Neural crest cell (in vitro differentiated cells): ENCODE data around the gene TYMP. TPM values are rescaled to one million over a fixed set of nuclear protein-coding genes. Genes with fewer than 3 reads are reported as not detected.
A peak's percentile ranks its signal among the peaks of the same experiment; 100 is the strongest.
"Not testable (repeated sequence)": the region's sequence is repeated elsewhere in the genome, so short reads cannot be mapped to it uniquely, and the experiment has no call there.

Source experiments
- DNase-seq: peaks from one replicate; pipeline ENCODE4 v3.0.0; 2021; ENCODE audit warnings: low read depth, mixed read lengths, low spot score
- H3K27ac Mint-ChIP-seq: one replicate; pipeline ENCODE4 v1.8.0; 2021; ENCODE audit warnings: mild to moderate bottlenecking, mixed read lengths; ENCODE audit not compliant: unreplicated experiment
- H3K27me3 Mint-ChIP-seq: 2 replicates; pipeline ENCODE4 v1.8.0; 2021; ENCODE audit warnings: low read depth, mild to moderate bottlenecking, mixed read lengths
- H3K36me3 Mint-ChIP-seq: 2 replicates; pipeline ENCODE4 v1.8.0; 2021; ENCODE audit warnings: low read depth, mild to moderate bottlenecking, mixed read lengths
- H3K4me1 Mint-ChIP-seq: 2 replicates; pipeline ENCODE4 v1.8.0; 2021; ENCODE audit warnings: mixed read lengths
- H3K4me3 Mint-ChIP-seq: one replicate; pipeline ENCODE4 v1.8.0; 2021; ENCODE audit warnings: mild to moderate bottlenecking, mixed read lengths
- H3K9me3 Mint-ChIP-seq: 2 replicates; pipeline ENCODE4 v1.8.0; 2021; ENCODE audit warnings: mixed read lengths
- total RNA-seq: library from RNA; stranded (reverse); gene quantifications from 2 replicates; pipeline ENCODE4 v1.2.1, GENCODE V29; 2021
- TF ChIP-seq, protein P1 (sequence below): fragments of 200-600 bp; sonication (generic); conservative IDR thresholded peaks from 2 replicates; pipeline ENCODE4 v1.5.0; 2021; ENCODE audit warnings: antibody characterized with exemption, mild to moderate bottlenecking

TYMP gene
- total RNA-seq, 1 donor from 2014 or later = 0.86 TPM

DNA sequence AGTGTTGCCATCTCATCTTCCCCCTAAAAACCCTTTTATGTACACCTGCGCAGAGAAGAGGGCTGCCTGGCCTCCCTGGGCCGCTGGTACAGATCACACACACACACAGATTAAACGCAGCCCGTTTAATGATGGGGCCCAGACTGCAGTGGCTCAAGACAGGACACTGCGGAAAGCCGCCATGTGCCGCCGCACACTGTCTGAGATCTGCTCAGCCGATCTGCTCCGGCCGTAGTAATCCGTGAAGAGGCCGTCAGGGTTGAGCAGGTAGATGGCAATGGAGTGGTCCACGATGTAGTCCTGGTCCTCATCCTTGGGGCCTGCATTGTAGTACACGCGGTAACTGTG lies 6.4 kb downstream of the TYMP start:
- no peak for DNase-seq
- H3K27ac Mint-ChIP-seq = no peak overlapping the region
- TF ChIP-seq, protein P1, sequence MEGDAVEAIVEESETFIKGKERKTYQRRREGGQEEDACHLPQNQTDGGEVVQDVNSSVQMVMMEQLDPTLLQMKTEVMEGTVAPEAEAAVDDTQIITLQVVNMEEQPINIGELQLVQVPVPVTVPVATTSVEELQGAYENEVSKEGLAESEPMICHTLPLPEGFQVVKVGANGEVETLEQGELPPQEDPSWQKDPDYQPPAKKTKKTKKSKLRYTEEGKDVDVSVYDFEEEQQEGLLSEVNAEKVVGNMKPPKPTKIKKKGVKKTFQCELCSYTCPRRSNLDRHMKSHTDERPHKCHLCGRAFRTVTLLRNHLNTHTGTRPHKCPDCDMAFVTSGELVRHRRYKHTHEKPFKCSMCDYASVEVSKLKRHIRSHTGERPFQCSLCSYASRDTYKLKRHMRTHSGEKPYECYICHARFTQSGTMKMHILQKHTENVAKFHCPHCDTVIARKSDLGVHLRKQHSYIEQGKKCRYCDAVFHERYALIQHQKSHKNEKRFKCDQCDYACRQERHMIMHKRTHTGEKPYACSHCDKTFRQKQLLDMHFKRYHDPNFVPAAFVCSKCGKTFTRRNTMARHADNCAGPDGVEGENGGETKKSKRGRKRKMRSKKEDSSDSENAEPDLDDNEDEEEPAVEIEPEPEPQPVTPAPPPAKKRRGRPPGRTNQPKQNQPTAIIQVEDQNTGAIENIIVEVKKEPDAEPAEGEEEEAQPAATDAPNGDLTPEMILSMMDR = no peak
- H3K36me3 Mint-ChIP-seq = peaks cover 6% of the 10 kb centered on the region
- no peaks in the 10 kb centered on the region for H3K9me3 Mint-ChIP-seq
- H3K4me3 Mint-ChIP-seq = peak overlapping the region; percentile 72
- peaks cover 24% of the 10 kb centered on the region for H3K27me3 Mint-ChIP-seq
- peaks cover 17% of the 10 kb centered on the region for H3K4me1 Mint-ChIP-seq

DNA sequence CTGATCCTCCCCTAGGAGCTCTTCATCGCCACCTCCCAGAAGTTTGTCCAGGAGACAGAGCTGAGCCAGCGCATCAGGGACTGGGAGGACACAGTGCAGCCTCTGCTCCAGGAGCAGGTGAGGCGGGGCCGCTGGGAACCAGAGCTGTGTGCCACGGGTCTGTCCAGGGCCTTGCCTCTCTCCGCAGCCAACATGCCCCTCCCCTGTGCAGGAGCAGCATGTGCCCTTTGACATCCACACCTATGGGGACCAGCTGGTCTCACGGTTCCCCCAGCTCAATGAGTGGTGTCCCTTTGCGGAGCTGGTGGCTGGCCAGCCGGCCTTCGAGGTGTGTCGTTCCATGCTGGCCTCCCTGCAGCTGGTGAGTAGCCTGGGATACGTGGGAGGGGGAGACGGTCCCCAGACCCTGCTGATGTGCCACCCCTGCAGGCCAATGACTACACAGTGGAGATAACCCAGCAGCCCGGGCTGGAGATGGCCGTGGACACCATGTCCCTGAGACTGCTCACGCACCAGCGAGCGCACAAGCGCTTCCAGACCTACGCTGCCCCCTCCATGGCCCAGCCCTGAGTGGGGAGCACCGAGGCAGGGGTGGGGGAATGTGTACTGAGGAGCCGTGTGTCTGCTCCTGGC lies 6.9 kb downstream of the TYMP start:
- Mint-ChIP-seq H3K4me3 (peak overlapping the region; percentile 72), H3K27me3 (peaks cover 19% of the 10 kb centered on the region), H3K9me3 (no peaks in the 10 kb centered on the region), H3K27ac (no peak overlapping the region), H3K36me3 (peaks cover 4% of the 10 kb centered on the region), H3K4me1 (peaks cover 17% of the 10 kb centered on the region)
- DNase-seq = no peak
- TF ChIP-seq, protein P1 = no peak

DNA sequence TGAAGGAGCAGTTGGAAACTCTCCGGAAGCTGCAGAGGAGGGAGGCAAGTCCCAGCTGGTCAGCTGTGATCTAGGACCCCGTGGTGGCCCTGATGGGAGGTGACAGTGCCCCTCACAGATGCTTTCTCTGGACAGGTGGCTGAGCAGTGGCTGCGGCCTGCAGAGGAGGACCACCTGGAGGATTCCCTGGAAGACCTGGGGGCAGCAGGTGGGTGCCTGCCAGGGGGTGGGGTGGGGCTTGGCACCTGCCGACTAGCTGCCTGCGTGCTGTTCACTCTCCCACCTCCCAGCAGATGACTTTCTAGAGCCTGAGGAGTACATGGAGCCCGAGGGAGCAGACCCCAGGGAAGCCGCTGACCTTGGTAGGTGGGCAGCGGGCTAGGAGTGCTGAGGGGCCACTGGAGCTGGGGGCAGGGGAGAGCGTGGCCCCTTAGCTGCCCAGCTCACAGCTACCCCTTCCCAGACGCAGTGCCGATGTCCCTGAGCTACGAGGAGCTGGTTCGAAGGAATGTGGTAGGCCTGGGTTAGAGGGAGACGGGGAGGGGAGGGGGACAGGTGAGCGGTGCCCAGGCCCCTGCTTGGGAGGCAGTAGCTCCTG lies 7.5 kb downstream of the TYMP start:
- TF ChIP-seq, protein P1 = no peak
- Mint-ChIP-seq H3K27me3 (peaks cover 12% of the 10 kb centered on the region), H3K4me3 (no peak overlapping the region), H3K4me1 (peaks cover 12% of the 10 kb centered on the region), H3K36me3 (peaks cover 4% of the 10 kb centered on the region), H3K27ac (no peak overlapping the region), H3K9me3 (no peaks in the 10 kb centered on the region)
- DNase-seq = no peak

DNA sequence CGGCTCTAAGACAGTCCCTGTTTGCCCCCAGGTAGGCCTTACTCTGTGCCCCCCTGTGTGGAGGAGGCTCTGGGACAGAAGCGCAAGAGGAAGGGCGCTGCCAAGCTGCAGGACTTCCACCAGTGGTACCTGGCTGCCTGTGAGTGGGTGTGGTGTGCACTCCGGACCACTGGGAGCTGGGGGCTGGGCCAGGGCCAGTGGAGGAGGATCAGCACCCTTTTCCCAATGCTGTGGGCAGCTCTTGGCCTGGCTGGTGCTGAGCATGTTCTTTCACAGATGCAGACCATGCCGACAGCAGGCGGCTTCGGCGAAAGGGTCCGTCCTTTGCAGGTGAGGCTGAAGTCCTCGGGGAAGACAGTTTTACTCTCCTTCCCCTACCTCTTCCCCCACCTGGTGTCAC lies 8.1 kb downstream of the TYMP start:
- Mint-ChIP-seq H3K9me3 (no peaks in the 10 kb centered on the region), H3K36me3 (peaks cover 4% of the 10 kb centered on the region), H3K27me3 (peaks cover 6% of the 10 kb centered on the region), H3K27ac (no peak overlapping the region), H3K4me1 (peaks cover 6% of the 10 kb centered on the region), H3K4me3 (no peak overlapping the region)
- TF ChIP-seq, protein P1 = no peak
- no peak for DNase-seq

DNA sequence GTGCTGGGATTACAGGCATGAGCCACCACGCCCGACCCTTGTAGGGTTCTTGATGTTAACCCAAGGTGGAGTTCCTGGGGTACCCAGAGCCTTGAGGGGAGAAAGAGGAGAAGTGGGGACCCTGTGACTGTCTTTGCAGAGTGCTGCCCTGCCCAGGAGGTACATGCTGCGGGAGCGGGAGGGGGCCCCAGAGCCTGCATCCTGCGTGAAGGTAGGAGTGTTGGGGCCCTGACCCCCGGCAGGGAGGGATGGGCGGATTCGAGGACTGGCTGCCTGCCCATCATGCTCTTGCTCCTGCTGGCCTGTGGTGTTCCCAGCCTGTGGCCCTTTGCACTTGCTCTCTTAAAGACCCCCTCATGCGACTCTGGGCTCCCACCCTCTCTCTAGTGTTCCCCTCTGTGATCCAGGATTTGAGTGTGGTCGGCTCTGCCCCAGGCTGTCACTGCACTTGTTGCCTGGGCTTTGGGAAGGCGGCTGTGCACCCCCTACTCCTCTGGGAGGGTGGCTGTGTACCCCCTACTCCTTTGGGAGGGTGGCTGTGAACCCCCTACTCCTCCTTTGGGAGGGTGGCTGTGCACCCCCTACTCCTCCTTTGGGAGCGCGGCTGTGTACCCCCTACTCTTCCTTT lies 8.9 kb downstream of the TYMP start:
- DNase-seq = no peak
- TF ChIP-seq, protein P1 = no peak
- Mint-ChIP-seq H3K4me3 (no peak overlapping the region), H3K27ac (no peak overlapping the region), H3K27me3 (peaks cover 5% of the 10 kb centered on the region), H3K9me3 (no peaks in the 10 kb centered on the region), H3K4me1 (peaks cover 6% of the 10 kb centered on the region), H3K36me3 (peaks cover 4% of the 10 kb centered on the region)

DNA sequence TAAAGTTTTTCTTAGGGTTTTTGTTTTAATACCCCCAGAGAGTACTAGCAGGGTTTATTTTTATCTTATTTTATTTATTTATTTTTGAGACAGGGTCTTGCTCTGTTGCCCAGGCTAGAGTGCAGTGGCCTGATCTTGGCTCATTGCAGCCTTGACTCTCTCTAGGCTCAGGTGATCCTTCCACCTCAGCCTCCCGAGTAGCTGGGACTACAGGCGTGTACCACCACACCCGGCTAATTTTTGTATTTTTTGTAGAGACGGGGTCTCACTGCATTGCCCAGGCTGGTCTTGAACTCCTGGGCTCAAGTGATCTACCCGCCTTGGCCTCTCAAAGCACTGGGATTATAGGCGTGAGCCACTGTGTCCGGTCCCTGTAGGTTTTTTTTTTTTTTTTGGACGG lies 9.6 kb downstream of the TYMP start:
- not testable (repeated sequence) for H3K27ac Mint-ChIP-seq, DNase-seq, H3K4me1 Mint-ChIP-seq, H3K9me3 Mint-ChIP-seq, H3K36me3 Mint-ChIP-seq, H3K27me3 Mint-ChIP-seq
- peak overlapping the region; percentile 59 for H3K4me3 Mint-ChIP-seq
